ENCODE measurements around the gene CGB8. TPM values are rescaled to one million over a fixed set of nuclear protein-coding genes. Genes with fewer than 3 reads are reported as not detected.
"Not testable (repeated sequence)": the region's sequence is repeated elsewhere in the genome, so short reads cannot be mapped to it uniquely, and the experiment has no call there.

CGB8 gene
- total RNA-seq, 3 donors from 2014 or later = not detected

GRCh38 chr19:49081273-49081672 is 32.4 kb upstream of the CGB8 start:
- TF ChIP-seq POLR2A (IDR thresholded peaks at IDR 0.05) (no peak), POLR2AphosphoS5 (IDR thresholded peaks at IDR 0.05) (no peak), CTCF (IDR thresholded peaks at IDR 0.05) (no peak)
- H3K27ac ChIP-seq = no peak overlapping the region
- H3K27me3 ChIP-seq = no peaks in the 10 kb centered on the region
- intact Hi-C loops (cut with DNase I; ENCODE audit: low total_unique reads) = no loop called here
- H3K4me3 ChIP-seq = no peak overlapping the region
- DNase-seq (ENCODE audit: low spot score in 2 of 2) = no peak
- no peaks in the 10 kb centered on the region for H3K9me3 ChIP-seq
- no peaks in the 10 kb centered on the region for H3K36me3 ChIP-seq
- H3K4me1 ChIP-seq = peaks cover 0 to 2% of the 10 kb centered on the region in 2 donors

- TF ChIP-seq CTCF (IDR thresholded peaks at IDR 0.05) = no peak
- TF ChIP-seq POLR2AphosphoS5 (IDR thresholded peaks at IDR 0.05) = no peak
- TF ChIP-seq POLR2A (IDR thresholded peaks at IDR 0.05) = no peak
Observed at GRCh38 chr19:49080392-49080791, 31.5 kb upstream of the CGB8 start.

GRCh38 chr19:49074869-49075268 is 26.0 kb upstream of the CGB8 start:
- not testable (repeated sequence) for H3K4me1 ChIP-seq, H3K27ac ChIP-seq, H3K9me3 ChIP-seq, H3K4me3 ChIP-seq, H3K36me3 ChIP-seq
- H3K27me3 ChIP-seq = peaks cover 6 to 28% of the 10 kb centered on the region in 2 donors
- intact Hi-C loops (cut with DNase I; ENCODE audit: low total_unique reads) = loop anchor here (10.0 kb wide), 1 partner anchor 120 kb away; no protein-coding TSS in a partner anchor
- peak; percentile 68 to 82 (median 77) for TF ChIP-seq CTCF (IDR thresholded peaks at IDR 0.05)
- peak in 1 of 2 donors; percentile 57 for DNase-seq (ENCODE audit: low spot score in 2 of 2)

More at GRCh38 chr19:49080392-49080791, 31.5 kb upstream of the CGB8 start:
- no peaks in the 10 kb centered on the region for H3K9me3 ChIP-seq
- H3K27me3 ChIP-seq = no peaks in the 10 kb centered on the region
- intact Hi-C loops (cut with DNase I; ENCODE audit: low total_unique reads) = no loop called here
- H3K4me3 ChIP-seq = no peak overlapping the region
- H3K36me3 ChIP-seq = no peaks in the 10 kb centered on the region
- H3K4me1 ChIP-seq = no peaks in the 10 kb centered on the region
- DNase-seq (ENCODE audit: low spot score in 2 of 2) = no peak
- H3K27ac ChIP-seq = no peak overlapping the region

- H3K36me3 ChIP-seq = no peaks in the 10 kb centered on the region
- no peaks in the 10 kb centered on the region for H3K9me3 ChIP-seq
- no peak overlapping the region for H3K27ac ChIP-seq
- H3K27me3 ChIP-seq = peaks cover 6 to 35% of the 10 kb centered on the region in 2 donors
- no peaks in the 10 kb centered on the region for H3K4me1 ChIP-seq
- DNase-seq (ENCODE audit: low spot score in 2 of 2) = no peak
- intact Hi-C loops (cut with DNase I; ENCODE audit: low total_unique reads) = loop anchor here (10.0 kb wide), 1 partner anchor 121 kb away; no protein-coding TSS in a partner anchor
- TF ChIP-seq POLR2AphosphoS5 (IDR thresholded peaks at IDR 0.05) (no peak), POLR2A (IDR thresholded peaks at IDR 0.05) (no peak), CTCF (IDR thresholded peaks at IDR 0.05) (no peak)
- peak overlapping the region in 1 of 3 donors; percentile 25 for H3K4me3 ChIP-seq
Observed at GRCh38 chr19:49073514-49074378, 24.8 kb upstream of the CGB8 start.

- DNase-seq (ENCODE audit: low spot score in 2 of 2) = no peak
- H3K36me3 ChIP-seq = no peaks in the 10 kb centered on the region
- no peaks in the 10 kb centered on the region for H3K4me1 ChIP-seq
- intact Hi-C loops (cut with DNase I; ENCODE audit: low total_unique reads) = loop anchor here (10.0 kb wide), 1 partner anchor 123 kb away; no protein-coding TSS in a partner anchor
- H3K4me3 ChIP-seq = peak overlapping the region in 2 of 3 donors; percentile 23 to 46
- no peak for TF ChIP-seq POLR2AphosphoS5 (IDR thresholded peaks at IDR 0.05)
- no peak for TF ChIP-seq POLR2A (IDR thresholded peaks at IDR 0.05)
- no peak for TF ChIP-seq CTCF (IDR thresholded peaks at IDR 0.05)
- no peaks in the 10 kb centered on the region for H3K9me3 ChIP-seq
- peaks cover 6 to 35% of the 10 kb centered on the region in 2 donors for H3K27me3 ChIP-seq
- H3K27ac ChIP-seq = no peak overlapping the region
Observed at GRCh38 chr19:49071860-49072547, 23.1 kb upstream of the CGB8 start.

Measured in breast epithelium (tissue), 4 donors.